ENCODE measurements around the gene DOK6.

The DOK6 gene

GRCh38 chr18:69435000-69435399 is 34.3 kb downstream of the DOK6 start:
- DNase-seq = no peak

DNA sequence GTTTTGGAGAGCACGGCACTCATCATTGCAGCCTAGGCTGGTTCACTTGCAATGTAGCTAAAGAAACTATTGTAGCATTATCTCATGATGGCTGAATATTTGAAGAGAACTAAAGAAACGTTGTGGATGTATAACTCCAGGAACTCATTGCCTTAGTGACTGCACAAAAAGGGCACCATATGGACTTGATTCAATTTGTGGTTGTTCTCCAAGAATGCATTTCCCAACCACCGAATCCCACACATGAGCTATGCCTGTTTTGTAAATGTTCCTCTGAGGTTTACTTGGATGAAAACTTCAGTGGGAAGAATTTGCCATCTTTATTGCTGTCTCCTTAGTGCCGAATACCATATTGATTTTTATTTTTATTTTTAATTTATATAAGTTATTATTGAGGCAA is 43.5 kb downstream of the DOK6 start:
- DNase-seq = no peak

DNA sequence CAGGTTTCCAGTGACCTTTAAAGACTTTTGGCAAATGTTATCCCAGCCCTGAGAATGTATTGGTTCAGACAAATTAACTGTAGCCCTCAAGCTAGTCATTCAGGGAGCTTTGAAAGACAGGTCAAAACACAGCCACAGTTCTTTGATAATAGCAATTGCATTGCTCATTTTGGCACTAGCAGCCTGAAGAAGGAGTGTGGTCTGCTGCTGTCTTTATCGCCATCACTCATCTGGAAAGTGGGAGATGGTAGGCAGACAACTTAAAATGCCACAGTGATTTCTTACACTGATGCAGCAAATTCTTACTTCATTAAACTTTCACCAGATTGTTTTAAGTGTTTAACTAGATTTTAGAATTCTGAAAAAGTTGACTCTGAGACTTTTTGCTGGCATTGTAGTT is 47.2 kb downstream of the DOK6 start:
- no peak for DNase-seq

- no peak for DNase-seq
These were observed 54.4 kb downstream of the DOK6 start for GRCh38 chr18:69455125-69455524.

DNA sequence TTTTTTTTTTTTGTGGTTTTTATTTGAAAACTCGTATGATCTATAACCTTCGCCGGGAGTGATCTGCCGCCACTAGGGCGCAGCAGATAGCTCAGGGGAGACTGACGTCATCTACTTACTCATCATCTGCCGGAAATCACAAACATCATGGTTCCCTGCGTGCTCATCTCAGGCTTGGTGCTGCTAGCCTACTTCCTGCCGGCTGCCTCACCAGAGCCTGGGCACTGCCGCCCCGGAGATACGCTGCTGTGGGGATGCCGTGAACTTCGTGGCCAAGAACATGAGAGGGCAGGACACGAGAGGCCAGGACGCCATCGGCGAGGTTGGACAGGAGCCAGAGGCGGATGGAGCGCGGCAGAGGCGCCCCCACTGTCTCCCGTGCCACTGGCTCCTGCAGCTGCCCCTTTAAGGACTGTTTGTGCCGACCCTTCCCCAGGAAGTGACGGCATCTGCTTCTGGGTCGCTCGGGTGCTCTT is 68.8 kb downstream of the DOK6 start:
- DNase-seq = peak in 3 of 4 experiments; percentile 1 to 6 (median 5)

- DNase-seq = peak in 1 of 4 experiments; percentile 2
These were observed 79.8 kb downstream of the DOK6 start for GRCh38 chr18:69480460-69480859.

- no peak for DNase-seq
These were observed 82.9 kb downstream of the DOK6 start for GRCh38 chr18:69483574-69483973.

DNA sequence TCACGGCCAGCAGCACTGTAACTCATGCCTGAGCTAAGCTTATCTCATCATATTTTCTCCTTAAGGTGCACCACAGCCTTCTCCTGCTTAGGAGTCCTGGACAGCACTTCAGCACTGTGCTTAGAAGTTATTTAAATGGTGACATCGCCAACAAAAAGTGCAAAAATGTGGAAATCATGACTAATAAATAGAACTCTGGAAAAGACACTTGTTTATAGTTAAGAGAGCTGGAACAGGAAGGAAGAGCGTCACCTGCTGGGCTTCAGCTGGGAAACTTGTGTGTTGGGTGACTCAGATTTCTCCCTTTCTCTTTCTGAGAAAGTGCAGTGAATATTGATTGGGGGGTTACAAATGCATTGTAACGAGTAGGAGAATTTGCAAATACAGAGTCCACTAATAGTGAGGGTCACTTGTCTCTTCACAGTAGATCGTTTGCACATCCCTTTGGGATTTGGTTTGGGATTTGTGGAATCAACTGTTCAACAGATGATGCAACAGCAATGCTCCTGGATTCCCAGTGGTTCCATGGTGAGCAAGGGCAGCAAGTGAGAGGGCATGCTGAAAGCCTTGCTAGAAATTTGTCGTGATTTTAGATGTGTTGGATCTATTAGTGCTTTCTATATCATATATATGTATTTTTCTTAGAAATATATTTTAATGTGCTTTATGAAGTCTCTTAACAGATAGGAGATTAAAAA is 84.2 kb downstream of the DOK6 start:
- no peak for DNase-seq

GRCh38 chr18:69487488-69488394 is 87.1 kb downstream of the DOK6 start:
- no peak for DNase-seq

- DNase-seq = no peak
These were observed 89.4 kb downstream of the DOK6 start for GRCh38 chr18:69490072-69490471.

GRCh38 chr18:69490813-69491212 is 90.1 kb downstream of the DOK6 start:
- DNase-seq = no peak

DNA sequence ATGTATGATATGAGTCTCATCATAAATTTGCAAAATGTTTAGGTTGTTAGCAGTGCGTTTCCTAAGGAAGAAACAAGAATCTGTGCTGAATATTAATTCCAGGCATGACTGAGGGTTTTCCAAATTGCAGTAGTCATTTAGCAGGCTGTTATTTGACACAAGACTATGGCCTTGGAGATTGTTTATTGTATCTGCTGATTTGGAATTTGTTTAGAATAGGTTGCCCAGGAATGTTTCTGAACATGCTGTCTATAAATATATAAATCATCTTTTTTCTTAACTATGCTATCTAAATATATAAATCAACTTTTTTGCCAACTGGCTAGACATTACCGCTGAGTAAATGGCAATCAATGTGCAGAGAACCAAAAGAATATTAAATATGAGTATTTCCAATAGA is 90.9 kb downstream of the DOK6 start:
- DNase-seq = no peak

DNA sequence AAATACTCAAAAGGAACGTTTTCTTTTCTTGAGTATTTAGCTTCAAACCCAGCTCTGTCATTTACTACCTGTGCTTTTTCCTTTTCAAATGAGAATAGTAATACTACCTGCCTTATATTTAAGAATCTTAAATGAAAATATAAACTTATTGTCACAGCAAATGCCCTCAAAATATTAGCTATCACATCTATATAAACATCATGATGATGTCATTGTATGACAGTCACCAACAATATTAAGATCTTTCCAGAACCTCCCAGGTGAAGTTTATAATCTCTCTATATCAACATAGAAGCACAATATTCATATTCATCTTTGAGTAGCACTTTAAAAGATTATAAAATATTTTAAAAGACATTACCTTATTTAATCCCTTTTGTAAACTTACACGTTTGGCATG is 92.2 kb downstream of the DOK6 start:
- DNase-seq = no peak

- DNase-seq = no peak
These were observed 94.2 kb downstream of the DOK6 start for GRCh38 chr18:69494841-69495240.

DNA sequence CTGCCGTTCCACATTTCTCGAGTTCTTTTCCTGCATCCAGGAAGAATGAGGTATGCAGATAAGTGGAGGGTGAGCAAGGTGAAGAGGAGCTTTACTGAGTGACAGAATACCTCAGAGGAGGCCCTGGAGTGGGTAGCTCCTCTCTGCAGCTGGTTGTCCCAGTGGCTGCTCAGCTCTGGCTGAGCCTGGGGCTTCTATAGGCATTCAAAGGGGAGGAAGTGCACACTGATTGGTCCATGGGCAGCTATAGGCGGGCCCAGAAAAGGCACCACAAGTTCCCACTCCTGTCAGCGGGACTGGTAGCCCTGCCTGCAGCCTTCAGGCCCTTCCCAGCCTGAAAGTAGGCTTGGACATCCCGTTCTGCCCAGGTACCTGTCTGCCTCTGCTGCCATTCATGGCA is 94.7 kb downstream of the DOK6 start:
- no peak for DNase-seq

- DNase-seq = no peak
These were observed 95.3 kb downstream of the DOK6 start for GRCh38 chr18:69495841-69496533.

GRCh38 chr18:69518989-69519388 is 118.3 kb downstream of the DOK6 start:
- DNase-seq = no peak

GRCh38 chr18:69523582-69523981 is 122.9 kb downstream of the DOK6 start:
- DNase-seq = no peak

DNA sequence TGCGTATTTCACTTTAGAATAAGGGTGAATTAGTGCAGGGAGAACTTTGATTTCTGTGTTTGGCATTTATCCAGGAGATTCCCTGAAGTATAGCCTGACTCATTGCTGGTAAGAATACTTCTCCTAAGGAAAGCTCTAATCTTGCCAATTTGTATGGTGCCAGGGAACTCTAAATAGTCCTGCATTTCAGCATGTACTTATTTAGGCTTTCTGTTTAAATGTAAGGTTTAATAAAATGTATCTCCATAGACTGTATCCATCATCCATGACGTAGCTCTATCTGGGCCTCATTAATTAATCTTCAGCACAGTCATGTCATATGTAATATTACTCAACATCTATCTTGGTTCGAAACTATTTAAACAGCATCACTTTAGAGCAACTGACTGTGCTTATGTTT is 127.7 kb downstream of the DOK6 start:
- DNase-seq = no peak

GRCh38 chr18:69529151-69529550 is 128.5 kb downstream of the DOK6 start:
- DNase-seq = no peak

GRCh38 chr18:69531973-69532372 is 131.3 kb downstream of the DOK6 start:
- DNase-seq = no peak

GRCh38 chr18:69537183-69537582 is 136.5 kb downstream of the DOK6 start:
- no peak for DNase-seq

- no peak for DNase-seq
These were observed 138.2 kb downstream of the DOK6 start for GRCh38 chr18:69538849-69539248.
